ENCODE results near the gene ABHD17C.

GRCh38 chr15:80721476-80721875, 26.4 kb downstream of the ABHD17C start:
- TF ChIP-seq GABPA (IDR thresholded peaks at IDR 0.05; ENCODE audit: low read depth) (no peak), SPI1 (IDR thresholded peaks at IDR 0.05; ENCODE audit: borderline replicate concordance, low read depth) (no peak)
- TF ChIP-seq, protein P1, sequence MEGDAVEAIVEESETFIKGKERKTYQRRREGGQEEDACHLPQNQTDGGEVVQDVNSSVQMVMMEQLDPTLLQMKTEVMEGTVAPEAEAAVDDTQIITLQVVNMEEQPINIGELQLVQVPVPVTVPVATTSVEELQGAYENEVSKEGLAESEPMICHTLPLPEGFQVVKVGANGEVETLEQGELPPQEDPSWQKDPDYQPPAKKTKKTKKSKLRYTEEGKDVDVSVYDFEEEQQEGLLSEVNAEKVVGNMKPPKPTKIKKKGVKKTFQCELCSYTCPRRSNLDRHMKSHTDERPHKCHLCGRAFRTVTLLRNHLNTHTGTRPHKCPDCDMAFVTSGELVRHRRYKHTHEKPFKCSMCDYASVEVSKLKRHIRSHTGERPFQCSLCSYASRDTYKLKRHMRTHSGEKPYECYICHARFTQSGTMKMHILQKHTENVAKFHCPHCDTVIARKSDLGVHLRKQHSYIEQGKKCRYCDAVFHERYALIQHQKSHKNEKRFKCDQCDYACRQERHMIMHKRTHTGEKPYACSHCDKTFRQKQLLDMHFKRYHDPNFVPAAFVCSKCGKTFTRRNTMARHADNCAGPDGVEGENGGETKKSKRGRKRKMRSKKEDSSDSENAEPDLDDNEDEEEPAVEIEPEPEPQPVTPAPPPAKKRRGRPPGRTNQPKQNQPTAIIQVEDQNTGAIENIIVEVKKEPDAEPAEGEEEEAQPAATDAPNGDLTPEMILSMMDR (IDR thresholded peaks at IDR 0.05; ENCODE audit: insufficient read depth, low read length), result no peak
